BJ (cell line): Measurements from ENCODE around the gene FXYD5. TPM values are rescaled to one million over a fixed set of nuclear protein-coding genes. Genes with fewer than 3 reads are reported as not detected.

Experiments
- CTCF ChIA-PET: fragments of 350-600 bp; formaldehyde crosslinking; extraction: SDS; loops from one replicate; lab custom pipeline; 2021; ENCODE audit warnings: antibody characterized with exemption, inconsistent platforms; lab: Yijun Ruan, JAX
- POLR2A ChIA-PET: fragments of 300-600 bp; sonication (Branson Sonifier 250); formaldehyde crosslinking; extraction: SDS; loops from one replicate; lab custom pipeline; 2021; ENCODE audit warnings: antibody characterized with exemption; lab: Charles Lee
- DNase-seq: peaks from one replicate; pipeline ENCODE4 v3.0.0-alpha.2; 2011; ENCODE audit warnings: low read depth
- H3K27me3 ChIP-seq: 2 replicates; pipeline ENCODE4 v1.6.0; 2011; ENCODE audit warnings: low read length; ENCODE audit not compliant: control insufficient read depth, insufficient read depth
- H3K36me3 ChIP-seq: 2 replicates; pipeline ENCODE4 v1.5.1; 2011; ENCODE audit warnings: low read length; ENCODE audit not compliant: control insufficient read depth, insufficient read depth
- H3K4me3 ChIP-seq: 2 replicates; pipeline ENCODE4 v1.5.1; 2011; ENCODE audit warnings: low read depth, mild to moderate bottlenecking, control low read depth, low read length
- CTCF ChIP-seq: IDR thresholded peaks from 2 replicates; pipeline ENCODE4 v1.5.1; 2011; ENCODE audit warnings: low read depth, mild to moderate bottlenecking, control low read depth, inconsistent platforms, low read length, moderate library complexity; ENCODE audit not compliant: insufficient read depth
- polyA plus RNA-seq: library from polyadenylated mRNA; depleted of rRNA; stranded (reverse); fragments of >200 nt; gene quantifications from 2 replicates; pipeline ENCODE4 v1.2.3, GENCODE V29; 2011

Gene FXYD5
- polyA plus RNA-seq, 1 experiment = 332 TPM

GRCh38 chr19:35106898-35107541 lies 47.5 kb upstream of the FXYD5 start:
- Histone ChIP-seq H3K36me3 (no peaks in the 10 kb centered on the region), H3K4me3 (no peak overlapping the region), H3K27me3 (no peaks in the 10 kb centered on the region)
- ChIA-PET POLR2A (no interaction called here), CTCF (interaction anchor here (1.2 to 1.3 kb wide), 3 partner anchors 9 to 93 kb away, joined by 3 to 5 read pairs (median 4); partner anchors contain the start of gene FXYD3)
- DNase-seq = no peak
- no peak for TF ChIP-seq CTCF

- no peak for TF ChIP-seq CTCF
- POLR2A ChIA-PET = no interaction called here
- Histone ChIP-seq H3K4me3 (no peak overlapping the region), H3K27me3 (no peaks in the 10 kb centered on the region), H3K36me3 (no peaks in the 10 kb centered on the region)
- DNase-seq = no peak
- CTCF ChIA-PET = interaction anchor here (1.3 kb wide), 1 partner anchor 94 kb away, joined by 5 read pairs; no protein-coding TSS in a partner anchor
Observed at GRCh38 chr19:35107545-35107944, 47.0 kb upstream of the FXYD5 start.

GRCh38 chr19:35108730-35109129 lies 45.8 kb upstream of the FXYD5 start:
- Histone ChIP-seq H3K4me3 (no peak overlapping the region), H3K27me3 (peaks cover 3% of the 10 kb centered on the region; the same call in 1 of the 2 replicates), H3K36me3 (no peaks in the 10 kb centered on the region)
- POLR2A ChIA-PET = no interaction called here
- TF ChIP-seq CTCF = no peak
- CTCF ChIA-PET = no interaction called here
- no peak for DNase-seq

- CTCF ChIA-PET = interaction anchor here (1.0 to 1.5 kb wide), 3 partner anchors 10 to 65 kb away, joined by 3 read pairs; no protein-coding TSS in a partner anchor
- DNase-seq = no peak
- Histone ChIP-seq H3K27me3 (peaks cover 3% of the 10 kb centered on the region; the same call in 1 of the 2 replicates), H3K4me3 (no peak overlapping the region), H3K36me3 (no peaks in the 10 kb centered on the region)
- TF ChIP-seq CTCF = no peak
- POLR2A ChIA-PET = no interaction called here
Observed at GRCh38 chr19:35109395-35110112, 45.0 kb upstream of the FXYD5 start.

GRCh38 chr19:35110974-35111373 lies 43.6 kb upstream of the FXYD5 start:
- no peak for TF ChIP-seq CTCF
- ChIA-PET POLR2A (interaction anchor here (0.5 kb wide), 1 partner anchor 13 kb away, joined by 7 read pairs; no protein-coding TSS in a partner anchor), CTCF (interaction anchor here (0.5 to 2.8 kb wide), 10 partner anchors 9 to 67 kb away, joined by 3 to 9 read pairs (median 3); partner anchors contain the start of gene LGI4)
- Histone ChIP-seq H3K4me3 (no peak overlapping the region), H3K27me3 (peaks cover 7% of the 10 kb centered on the region), H3K36me3 (no peaks in the 10 kb centered on the region)
- no peak for DNase-seq
